Keratinocyte (primary cell): ENCODE data around the gene WFDC1. TPM values are rescaled to one million over a fixed set of nuclear protein-coding genes. Genes with fewer than 3 reads are reported as not detected.

Experiments
- DNase-seq: peaks from one replicate; pipeline ENCODE4 v3.0.0-alpha.2; 2011; ENCODE audit warnings: low read depth, missing footprints, low spot score
- FAIRE-seq: peaks from 2 replicates; lab custom pipeline; 2011; peaks lifted over from hg19 to GRCh38; lab: Jason Lieb, UNC
- H2AFZ ChIP-seq: 2 replicates; pipeline ENCODE4 v1.6.0; 2012; ENCODE audit warnings: low read length, control low read depth, inconsistent platforms; ENCODE audit not compliant: control insufficient read depth
- H3K27ac ChIP-seq: 2 replicates; pipeline ENCODE4 v1.5.1; 2011; ENCODE audit warnings: low read length; ENCODE audit not compliant: control insufficient read depth, insufficient read depth
- H3K27me3 ChIP-seq: 3 replicates; pipeline ENCODE4 v1.6.0; 2011; ENCODE audit warnings: low read length; ENCODE audit not compliant: control insufficient read depth, insufficient read depth; ENCODE audit errors: extremely low read depth
- H3K36me3 ChIP-seq, 2 experiments: 2 replicates in 1 of 2; 3 replicates in 1 of 2; pipeline ENCODE4 v1.5.1; 2011; ENCODE audit warnings: low read length in 2 of 2, mild to moderate bottlenecking in 1 of 2; ENCODE audit not compliant: control insufficient read depth in 2 of 2, insufficient read depth in 2 of 2; ENCODE audit errors: extremely low read depth in 1 of 2
- H3K4me1 ChIP-seq: 3 replicates; pipeline ENCODE4 v1.5.1; 2011; ENCODE audit warnings: low read length; ENCODE audit not compliant: control insufficient read depth, insufficient read depth; ENCODE audit errors: extremely low read depth
- H3K4me2 ChIP-seq: 3 replicates; pipeline ENCODE4 v1.6.0; 2011; ENCODE audit warnings: low read depth, low read length; ENCODE audit not compliant: control insufficient read depth, insufficient read depth; ENCODE audit errors: extremely low read depth
- H3K4me3 ChIP-seq, 3 experiments: fragments of 200-600 bp in 1 of 3; sonication (generic) in 1 of 3; 2 replicates in 2 of 3; 3 replicates in 1 of 3; pipeline ENCODE4 v1.5.1; 2011 to 2016; ENCODE audit warnings: low read length in 3 of 3, mild to moderate bottlenecking in 3 of 3, control low read depth in 2 of 3, inconsistent platforms in 1 of 3, low read depth in 1 of 3, mixed read lengths in 1 of 3, mixed run types in 1 of 3, moderate library complexity in 1 of 3; ENCODE audit not compliant: control insufficient read depth in 2 of 3, insufficient read depth in 2 of 3; ENCODE audit errors: extremely low read depth in 1 of 3
- H3K79me2 ChIP-seq: 2 replicates; pipeline ENCODE4 v1.6.0; 2012; ENCODE audit warnings: low read length; ENCODE audit not compliant: control insufficient read depth, insufficient read depth
- H3K9ac ChIP-seq: 3 replicates; pipeline ENCODE4 v1.6.0; 2011; ENCODE audit warnings: low read length; ENCODE audit not compliant: control insufficient read depth, insufficient read depth; ENCODE audit errors: extremely low read depth
- H3K9me1 ChIP-seq: 3 replicates; pipeline ENCODE4 v1.6.0; 2011; ENCODE audit warnings: low read length; ENCODE audit not compliant: control insufficient read depth, insufficient read depth; ENCODE audit errors: extremely low read depth
- H3K9me3 ChIP-seq: 2 replicates; pipeline ENCODE4 v1.5.1; 2012; ENCODE audit warnings: low read depth, low read length; ENCODE audit not compliant: control insufficient read depth
- H4K20me1 ChIP-seq: 3 replicates; pipeline ENCODE4 v1.6.0; 2011; ENCODE audit warnings: low read length; ENCODE audit not compliant: control insufficient read depth, insufficient read depth; ENCODE audit errors: extremely low read depth
- CTCF ChIP-seq, 3 experiments: IDR thresholded peaks in 1 of 3; conservative IDR thresholded peaks in 1 of 3; optimal IDR thresholded peaks in 1 of 3; 2 replicates in 2 of 3; 3 replicates in 1 of 3; pipeline versions ENCODE3 to v1.5.1; 2011; ENCODE audit warnings: low read length in 3 of 3, mild to moderate bottlenecking in 3 of 3, moderate library complexity in 2 of 3, control low read depth in 1 of 3, inconsistent platforms in 1 of 3; ENCODE audit not compliant: insufficient read depth in 2 of 3; ENCODE audit errors: extremely low read depth in 1 of 3
- EZH2 ChIP-seq: IDR thresholded peaks from one replicate; pipeline ENCODE4 v1.6.1; 2012; ENCODE audit warnings: inconsistent platforms, mild to moderate bottlenecking, low read length, moderate library complexity
- dilution Hi-C: fragments of 300-500 bp; cut with MboI; formaldehyde crosslinking; loops from one replicate; pipeline ENCODE4 v1.7.0; 2020; ENCODE audit warnings: low sequenced_read_pairs; ENCODE audit not compliant: extremely low pct_ligation_motif_present
- polyA plus RNA-seq, 5 experiments: library from polyadenylated mRNA; depleted of rRNA in 3 of 5; stranded (reverse) in 3 of 5; stranded (forward) in 1 of 5; unstranded in 1 of 5; fragments of >200 nt; gene quantifications; 1 replicate in 1 of 5; 2 replicates in 3 of 5; 3 replicates in 1 of 5; pipeline versions ENCODE4 v1.2.1 to v1.2.3, GENCODE V29; 2011 to 2012; ENCODE audit warnings: missing spikeins in 2 of 5, low read depth in 1 of 5, low replicate concordance in 1 of 5

The WFDC1 gene
- polyA plus RNA-seq, 1 donor (not counting 4 experiments of a cell fraction or from before 2014, with no cell fraction given): not detected

- dilution Hi-C loops: no loop called here
- no peak overlapping the region for H3K4me2 ChIP-seq
- FAIRE-seq: no peak
These were observed 27.3 kb downstream of the WFDC1 start for GRCh38 chr16:84321932-84322331.

GRCh38 chr16:84322749-84323148 is 28.1 kb downstream of the WFDC1 start:
- H3K36me3 ChIP-seq: no peaks in the 10 kb centered on the region
- H2AFZ ChIP-seq: no peak overlapping the region
- no peak overlapping the region for H3K9ac ChIP-seq
- peaks cover 2% of the 10 kb centered on the region for H3K9me3 ChIP-seq
- H3K9me1 ChIP-seq: no peaks in the 10 kb centered on the region
- TF ChIP-seq EZH2: no peak
- no peak overlapping the region for H3K4me2 ChIP-seq
- peaks cover 27% of the 10 kb centered on the region for H3K27me3 ChIP-seq
- no peaks in the 10 kb centered on the region for H3K79me2 ChIP-seq
- no peaks in the 10 kb centered on the region for H4K20me1 ChIP-seq
- H3K4me1 ChIP-seq: no peaks in the 10 kb centered on the region
- dilution Hi-C loops: no loop called here
- DNase-seq (no peak), FAIRE-seq (no peak)
- no peak overlapping the region for H3K27ac ChIP-seq
- H3K4me3 ChIP-seq: no peak overlapping the region

More at GRCh38 chr16:84321932-84322331, 27.3 kb downstream of the WFDC1 start:
- Histone ChIP-seq H3K27ac (no peak overlapping the region), H3K36me3 (no peaks in the 10 kb centered on the region), H4K20me1 (no peaks in the 10 kb centered on the region), H3K9ac (no peak overlapping the region), H3K79me2 (no peaks in the 10 kb centered on the region), H3K4me3 (no peak overlapping the region), H3K4me1 (no peaks in the 10 kb centered on the region), H3K27me3 (peaks cover 27% of the 10 kb centered on the region), H3K9me3 (peaks cover 3% of the 10 kb centered on the region), H2AFZ (no peak overlapping the region), H3K9me1 (no peaks in the 10 kb centered on the region)
- TF ChIP-seq EZH2: no peak
- no peak for TF ChIP-seq CTCF (optimal IDR thresholded peaks at IDR 0.05 in 1 of 3, IDR thresholded peaks at IDR 0.05 in 1 of 3, conservative IDR thresholded peaks at IDR 0.05 in 1 of 3; ENCODE audit: extremely low read depth in 1 of 3, insufficient read depth in 2 of 3, low read length in 3 of 3)
- DNase-seq: no peak

GRCh38 chr16:84323606-84324005 is 28.9 kb downstream of the WFDC1 start:
- TF ChIP-seq EZH2 (no peak), CTCF (optimal IDR thresholded peaks at IDR 0.05 in 1 of 3, IDR thresholded peaks at IDR 0.05 in 1 of 3, conservative IDR thresholded peaks at IDR 0.05 in 1 of 3; ENCODE audit: extremely low read depth in 1 of 3, insufficient read depth in 2 of 3, low read length in 3 of 3) (no peak)
- Histone ChIP-seq H2AFZ (no peak overlapping the region), H3K9me3 (no peaks in the 10 kb centered on the region), H3K79me2 (no peaks in the 10 kb centered on the region), H3K4me1 (no peaks in the 10 kb centered on the region), H3K9me1 (no peaks in the 10 kb centered on the region), H3K27me3 (peaks cover 27% of the 10 kb centered on the region), H3K4me2 (no peak overlapping the region), H3K36me3 (no peaks in the 10 kb centered on the region), H3K27ac (no peak overlapping the region), H3K9ac (no peak overlapping the region), H3K4me3 (no peak overlapping the region), H4K20me1 (no peaks in the 10 kb centered on the region)
- dilution Hi-C loops: no loop called here
- DNase-seq (no peak), FAIRE-seq (no peak)
